ENCODE results near the gene RPS6KA2. TPM values are rescaled to one million over a fixed set of nuclear protein-coding genes. Genes with fewer than 3 reads are reported as not detected.

Gene RPS6KA2
- total RNA-seq, 1 experiment from 2014 or later, result 12.3 TPM

DNA sequence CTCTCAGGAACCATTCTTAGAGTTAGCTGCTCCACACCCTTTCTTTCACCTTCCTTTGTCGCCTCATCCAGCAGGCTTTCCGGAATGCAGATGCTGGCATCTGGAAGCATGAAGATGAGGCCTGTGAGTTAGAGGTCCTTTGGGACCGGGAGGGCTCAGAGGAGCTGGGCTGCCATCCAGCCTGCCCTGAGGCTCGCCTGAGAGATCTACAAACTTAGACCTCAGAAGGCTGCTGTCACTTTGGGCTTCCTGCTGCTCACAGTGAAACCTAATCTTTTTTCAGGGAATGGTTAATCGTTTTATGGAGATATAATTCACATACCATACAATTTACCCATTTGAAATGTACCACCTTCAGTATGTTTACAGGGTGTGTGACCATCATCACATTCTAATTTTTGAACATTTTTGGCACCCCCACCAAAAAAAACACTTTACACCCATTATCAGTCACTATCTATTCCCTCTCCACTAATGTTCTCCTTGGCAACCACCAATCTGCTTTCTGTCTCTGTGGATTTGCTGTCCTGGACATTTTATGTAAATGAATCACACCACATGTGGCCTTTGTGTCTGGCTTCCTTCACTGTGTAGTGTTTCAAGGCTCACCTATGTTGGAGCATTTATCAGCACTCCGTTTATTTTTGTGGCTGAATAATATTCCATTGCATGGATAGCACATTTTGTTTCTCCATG is 224.3 kb downstream of the RPS6KA2 start:
- Histone ChIP-seq H4K20me1 (ENCODE audit: control insufficient read depth, insufficient read depth, insufficient read length) (no peaks in the 10 kb centered on the region), H3K27ac (ENCODE audit: insufficient read length, low read depth, low read length) (no peak overlapping the region), H2BK15ac (ENCODE audit: low read depth, low read length) (no peak overlapping the region), H3K79me1 (ENCODE audit: insufficient read depth, low read depth, low read length, poor library complexity, severe bottlenecking) (no peaks in the 10 kb centered on the region), H2AFZ (ENCODE audit: low read length) (no peak overlapping the region), H3K27me3 (ENCODE audit: insufficient read depth, low read length) (no peaks in the 10 kb centered on the region), H3K79me2 (ENCODE audit: insufficient read depth, low read length) (peaks cover 2% of the 10 kb centered on the region; the same call in 1 of the 2 replicates), H3K4ac (ENCODE audit: low read depth, low read length) (no peak overlapping the region), H3K14ac (ENCODE audit: insufficient read depth, low read length) (no peak overlapping the region), H3K9me3 (ENCODE audit: control insufficient read depth, low read depth, low read length) (no peaks in the 10 kb centered on the region), H3K4me2 (ENCODE audit: insufficient read depth, insufficient read length, low read length) (no peak overlapping the region), H3K23me2 (ENCODE audit: insufficient read length, low read depth, low read length, poor library complexity, severe bottlenecking) (no peaks in the 10 kb centered on the region), H3K4me1 (ENCODE audit: insufficient read depth, low read length) (0 out of 2 replicates have a peak, but pooled peaks cover 2% of the 10 kb centered on the region), H2BK5ac (ENCODE audit: insufficient read length, low read length) (no peak overlapping the region), H4K91ac (ENCODE audit: insufficient read length, low read depth, low read length) (no peak overlapping the region), H3K18ac (ENCODE audit: insufficient read length, low read depth, low read length) (no peak overlapping the region), H3K56ac (ENCODE audit: insufficient read length, low read depth, low read length) (no peak overlapping the region), H4K8ac (replicated peaks; ENCODE audit: insufficient read length, low read depth, low read length) (no peak overlapping the region), H3K23ac (ENCODE audit: insufficient read length, low read depth, low read length) (no peak overlapping the region), H2AK5ac (ENCODE audit: insufficient read length, low read length) (no peak overlapping the region), H2BK20ac (ENCODE audit: low read depth, low read length, poor library complexity, severe bottlenecking) (no peak overlapping the region), H3T11ph (ENCODE audit: low read length) (no peak overlapping the region), H3K9ac (ENCODE audit: extremely low read depth, insufficient read length, low read length) (no peak overlapping the region), H2BK12ac (ENCODE audit: insufficient read length, low read depth, low read length) (no peak overlapping the region), H2BK120ac (ENCODE audit: low read depth, low read length, poor library complexity, severe bottlenecking) (no peak overlapping the region), H4K5ac (ENCODE audit: insufficient read length, low read depth, low read length) (no peak overlapping the region)
- Mint-ChIP-seq H3K4me3 (no peak overlapping the region), H3K27ac (no peak overlapping the region), H3K4me1 (peaks cover 5 to 6% of the 10 kb centered on the region in 2 experiments), H3K9me3 (peaks cover 0 to 2% of the 10 kb centered on the region in 2 experiments; a peak in 1 of 5 replicates), H3K27me3 (ENCODE audit: low read depth) (peaks cover 11% of the 10 kb centered on the region), H3K36me3 (ENCODE audit: insufficient read depth in 1 of 3, low read depth in 3 of 3) (no peaks in the 10 kb centered on the region)
- TF ChIP-seq, protein P1, sequence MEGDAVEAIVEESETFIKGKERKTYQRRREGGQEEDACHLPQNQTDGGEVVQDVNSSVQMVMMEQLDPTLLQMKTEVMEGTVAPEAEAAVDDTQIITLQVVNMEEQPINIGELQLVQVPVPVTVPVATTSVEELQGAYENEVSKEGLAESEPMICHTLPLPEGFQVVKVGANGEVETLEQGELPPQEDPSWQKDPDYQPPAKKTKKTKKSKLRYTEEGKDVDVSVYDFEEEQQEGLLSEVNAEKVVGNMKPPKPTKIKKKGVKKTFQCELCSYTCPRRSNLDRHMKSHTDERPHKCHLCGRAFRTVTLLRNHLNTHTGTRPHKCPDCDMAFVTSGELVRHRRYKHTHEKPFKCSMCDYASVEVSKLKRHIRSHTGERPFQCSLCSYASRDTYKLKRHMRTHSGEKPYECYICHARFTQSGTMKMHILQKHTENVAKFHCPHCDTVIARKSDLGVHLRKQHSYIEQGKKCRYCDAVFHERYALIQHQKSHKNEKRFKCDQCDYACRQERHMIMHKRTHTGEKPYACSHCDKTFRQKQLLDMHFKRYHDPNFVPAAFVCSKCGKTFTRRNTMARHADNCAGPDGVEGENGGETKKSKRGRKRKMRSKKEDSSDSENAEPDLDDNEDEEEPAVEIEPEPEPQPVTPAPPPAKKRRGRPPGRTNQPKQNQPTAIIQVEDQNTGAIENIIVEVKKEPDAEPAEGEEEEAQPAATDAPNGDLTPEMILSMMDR (conservative IDR thresholded peaks at IDR 0.05), result no peak
- WGBS (ENCODE audit: extremely low coverage, insufficient read length, low lambda C conversion rate), result no CpG with 5 or more reads among the region's 6 CpGs
- peak; percentile 11 for DNase-seq
